ENCODE measurements around the gene TNRC6B. TPM values are rescaled to one million over a fixed set of nuclear protein-coding genes. Genes with fewer than 3 reads are reported as not detected.

TNRC6B gene
- total RNA-seq, 1 experiment from 2014 or later, result 58.1 TPM

DNA sequence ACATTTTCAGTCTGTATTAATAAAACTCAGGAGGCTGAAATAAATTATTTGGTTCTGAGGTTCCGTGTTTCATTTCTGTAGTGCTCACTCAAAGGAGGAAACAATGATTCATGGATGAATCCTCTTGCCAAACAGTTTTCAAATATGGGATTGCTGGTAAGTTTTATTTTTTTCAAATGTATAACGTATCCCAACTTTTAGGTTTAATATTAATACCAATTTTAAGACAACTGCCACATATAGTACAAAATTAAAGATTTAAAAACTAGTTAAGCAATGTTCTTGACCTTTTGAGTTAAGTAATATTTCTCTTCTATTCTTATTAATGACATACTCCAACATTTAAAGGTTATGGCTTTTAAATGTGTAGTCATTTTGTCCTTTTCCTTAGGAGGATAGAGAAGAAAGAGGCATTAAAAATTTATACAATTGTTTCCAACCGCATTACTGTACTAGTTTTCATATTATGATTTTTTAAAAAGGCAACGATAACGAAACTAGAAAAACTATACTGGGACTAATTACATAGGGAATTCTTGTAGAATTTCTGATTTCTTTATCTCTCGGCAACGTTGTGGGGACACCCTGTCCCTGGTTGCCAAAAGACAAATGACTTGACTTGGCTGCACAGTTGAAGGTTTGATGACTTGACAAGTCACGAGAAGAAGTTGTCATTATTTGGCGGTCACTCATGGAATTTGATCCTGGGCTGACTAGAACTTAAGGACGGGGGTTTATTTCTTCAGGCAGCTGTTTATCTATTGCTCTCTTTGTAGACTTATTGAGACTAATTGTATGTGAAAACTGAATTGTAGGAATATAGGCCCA lies 99.5 kb downstream of the TNRC6B start:
- H2AFZ ChIP-seq (ENCODE audit: low read length), result no peak overlapping the region
- H4K5ac ChIP-seq (ENCODE audit: insufficient read length, low read depth, low read length), result no peak overlapping the region
- no peaks in the 10 kb centered on the region for H3K23me2 ChIP-seq (ENCODE audit: insufficient read length, low read depth, low read length, poor library complexity, severe bottlenecking)
- no peak overlapping the region for H2BK120ac ChIP-seq (ENCODE audit: low read depth, low read length, poor library complexity, severe bottlenecking)
- H3K9me3 Mint-ChIP-seq, result no peaks in the 10 kb centered on the region
- no peak overlapping the region for H3K4ac ChIP-seq (ENCODE audit: low read depth, low read length)
- no peaks in the 10 kb centered on the region for H3K4me1 Mint-ChIP-seq
- H3K18ac ChIP-seq (ENCODE audit: insufficient read length, low read depth, low read length), result no peak overlapping the region
- no peak for TF ChIP-seq CTCF (conservative IDR thresholded peaks at IDR 0.05)
- H3K14ac ChIP-seq (ENCODE audit: insufficient read depth, low read length), result no peak overlapping the region
- no peak overlapping the region for H2AK5ac ChIP-seq (ENCODE audit: insufficient read length, low read length)
- no peak overlapping the region for H4K91ac ChIP-seq (ENCODE audit: insufficient read length, low read depth, low read length)
- no peak overlapping the region for H2BK5ac ChIP-seq (ENCODE audit: insufficient read length, low read length)
- H3K23ac ChIP-seq (ENCODE audit: insufficient read length, low read depth, low read length), result no peak overlapping the region
- H3K79me2 ChIP-seq (ENCODE audit: insufficient read depth, low read length), result no peaks in the 10 kb centered on the region
- DNase-seq, result no peak
- H3K9me3 ChIP-seq (ENCODE audit: control insufficient read depth, low read depth, low read length), result no peaks in the 10 kb centered on the region
- no peak overlapping the region for H3K4me2 ChIP-seq (ENCODE audit: insufficient read depth, insufficient read length, low read length)
- no peak overlapping the region for H4K8ac ChIP-seq (replicated peaks; ENCODE audit: insufficient read length, low read depth, low read length)
- peaks cover 17 to 76% (median 74%) of the 10 kb centered on the region in 3 experiments; a peak in 6 of 7 replicates for H3K36me3 Mint-ChIP-seq (ENCODE audit: insufficient read depth in 1 of 3, low read depth in 3 of 3)
- no peaks in the 10 kb centered on the region; the same call in 1 of the 2 replicates for H3K27me3 Mint-ChIP-seq (ENCODE audit: low read depth)
- no peaks in the 10 kb centered on the region for H3K79me1 ChIP-seq (ENCODE audit: insufficient read depth, low read depth, low read length, poor library complexity, severe bottlenecking)
- H4K20me1 ChIP-seq (ENCODE audit: control insufficient read depth, insufficient read depth, insufficient read length), result no peaks in the 10 kb centered on the region
- no peak overlapping the region for H3T11ph ChIP-seq (ENCODE audit: low read length)
- H2BK15ac ChIP-seq (ENCODE audit: low read depth, low read length), result no peak overlapping the region
- H3K9ac ChIP-seq (ENCODE audit: extremely low read depth, insufficient read length, low read length), result no peak overlapping the region
- no peak overlapping the region for H3K27ac ChIP-seq (ENCODE audit: insufficient read length, low read depth, low read length)
- no peak overlapping the region for H3K4me3 Mint-ChIP-seq
- no peak overlapping the region for H3K27ac Mint-ChIP-seq
- H3K56ac ChIP-seq (ENCODE audit: insufficient read length, low read depth, low read length), result no peak overlapping the region
- H3K27me3 ChIP-seq (ENCODE audit: insufficient read depth, low read length), result no peaks in the 10 kb centered on the region
- H3K4me1 ChIP-seq (ENCODE audit: insufficient read depth, low read length), result no peaks in the 10 kb centered on the region
- H2BK12ac ChIP-seq (ENCODE audit: insufficient read length, low read depth, low read length), result no peak overlapping the region
- no CpG with 5 or more reads among the region's 10 CpGs for WGBS (ENCODE audit: extremely low coverage, insufficient read length, low lambda C conversion rate)
- H2BK20ac ChIP-seq (ENCODE audit: low read depth, low read length, poor library complexity, severe bottlenecking), result no peak overlapping the region

Measured in H9 (cell line).